HepG2 (cell line): ENCODE data around the gene LRP10.

Experiments used
- SP140L ChIP-seq: sonication (generic); formaldehyde crosslinking; IDR thresholded peaks from 2 replicates; pipeline ENCODE4 v1.4.0; 2020; ENCODE audit warnings: missing genetic modification reagents, borderline replicate concordance
- TAF1 ChIP-seq: sonication (generic); formaldehyde crosslinking; IDR thresholded peaks from 2 replicates; pipeline ENCODE4 v1.4.0; 2020; ENCODE audit warnings: missing genetic modification reagents
- TF ChIP-seq, protein P1 (sequence below): sonication (generic); formaldehyde crosslinking; IDR thresholded peaks from 2 replicates; pipeline ENCODE4 v1.5.0; 2020; ENCODE audit warnings: mild to moderate bottlenecking, missing genetic modification reagents, moderate library complexity
- TF ChIP-seq, protein P2 (sequence below): sonication (generic); formaldehyde crosslinking; IDR thresholded peaks from 2 replicates; pipeline ENCODE4 v1.4.0; 2020; ENCODE audit warnings: mild to moderate bottlenecking, missing genetic modification reagents, borderline replicate concordance

DNA sequence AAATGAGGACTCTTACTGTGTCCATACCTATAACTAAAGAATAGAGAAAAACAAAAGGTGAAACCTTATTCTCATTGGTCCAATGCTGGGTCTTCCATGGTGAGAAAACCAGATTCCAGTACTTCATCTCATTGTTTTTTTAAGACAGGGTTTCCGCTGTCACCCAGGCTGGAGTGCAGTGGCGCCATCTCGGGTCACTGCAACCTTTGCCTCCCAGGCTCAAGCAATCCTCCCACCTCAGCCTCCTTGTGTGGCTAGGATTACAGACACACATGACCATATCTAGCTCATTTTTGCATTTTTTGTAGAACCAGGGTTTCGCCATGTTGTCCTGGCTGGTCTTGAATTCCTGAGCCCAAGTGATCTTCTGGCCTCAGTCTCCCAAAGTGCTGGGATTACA lies 34.1 kb downstream of the LRP10 start:
- TF ChIP-seq TAF1 (CRISPR knock-in tag) = no peak
- TF ChIP-seq SP140L (CRISPR knock-in tag) = no peak
- TF ChIP-seq, protein P1, sequence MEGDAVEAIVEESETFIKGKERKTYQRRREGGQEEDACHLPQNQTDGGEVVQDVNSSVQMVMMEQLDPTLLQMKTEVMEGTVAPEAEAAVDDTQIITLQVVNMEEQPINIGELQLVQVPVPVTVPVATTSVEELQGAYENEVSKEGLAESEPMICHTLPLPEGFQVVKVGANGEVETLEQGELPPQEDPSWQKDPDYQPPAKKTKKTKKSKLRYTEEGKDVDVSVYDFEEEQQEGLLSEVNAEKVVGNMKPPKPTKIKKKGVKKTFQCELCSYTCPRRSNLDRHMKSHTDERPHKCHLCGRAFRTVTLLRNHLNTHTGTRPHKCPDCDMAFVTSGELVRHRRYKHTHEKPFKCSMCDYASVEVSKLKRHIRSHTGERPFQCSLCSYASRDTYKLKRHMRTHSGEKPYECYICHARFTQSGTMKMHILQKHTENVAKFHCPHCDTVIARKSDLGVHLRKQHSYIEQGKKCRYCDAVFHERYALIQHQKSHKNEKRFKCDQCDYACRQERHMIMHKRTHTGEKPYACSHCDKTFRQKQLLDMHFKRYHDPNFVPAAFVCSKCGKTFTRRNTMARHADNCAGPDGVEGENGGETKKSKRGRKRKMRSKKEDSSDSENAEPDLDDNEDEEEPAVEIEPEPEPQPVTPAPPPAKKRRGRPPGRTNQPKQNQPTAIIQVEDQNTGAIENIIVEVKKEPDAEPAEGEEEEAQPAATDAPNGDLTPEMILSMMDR = peak; percentile 20; the same call in 1 of the 2 replicates
- TF ChIP-seq, protein P2, sequence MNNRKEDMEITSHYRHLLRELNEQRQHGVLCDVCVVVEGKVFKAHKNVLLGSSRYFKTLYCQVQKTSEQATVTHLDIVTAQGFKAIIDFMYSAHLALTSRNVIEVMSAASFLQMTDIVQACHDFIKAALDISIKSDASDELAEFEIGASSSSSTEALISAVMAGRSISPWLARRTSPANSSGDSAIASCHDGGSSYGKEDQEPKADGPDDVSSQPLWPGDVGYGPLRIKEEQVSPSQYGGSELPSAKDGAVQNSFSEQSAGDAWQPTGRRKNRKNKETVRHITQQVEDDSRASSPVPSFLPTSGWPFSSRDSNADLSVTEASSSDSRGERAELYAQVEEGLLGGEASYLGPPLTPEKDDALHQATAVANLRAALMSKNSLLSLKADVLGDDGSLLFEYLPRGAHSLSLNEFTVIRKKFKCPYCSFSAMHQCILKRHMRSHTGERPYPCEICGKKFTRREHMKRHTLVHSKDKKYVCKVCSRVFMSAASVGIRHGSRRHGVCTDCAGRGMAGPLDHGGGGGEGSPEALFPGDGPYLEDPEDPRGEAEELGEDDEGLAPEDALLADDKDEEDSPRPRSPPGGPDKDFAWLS (CRISPR knock-in tag) = no peak
